Measurements from ENCODE around the gene CISTR.

The CISTR gene

DNA sequence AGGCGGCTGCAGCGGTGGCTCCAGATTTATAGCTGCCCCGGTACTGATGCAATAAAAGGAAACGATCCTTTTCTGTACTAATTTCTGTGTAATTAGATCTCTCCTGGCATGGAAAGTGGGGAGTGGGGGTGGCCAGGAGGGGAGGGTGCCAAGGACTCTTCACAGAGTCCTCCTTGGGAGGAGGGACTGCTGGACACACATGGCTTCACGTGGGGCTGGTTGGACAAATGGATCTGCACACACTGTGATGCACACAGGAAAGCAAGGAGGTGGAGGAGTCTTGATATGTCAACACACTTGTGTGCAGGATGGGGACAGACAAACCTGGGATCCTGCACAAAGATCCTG, 52.1 kb downstream of the CISTR start:
- H3K9me3 ChIP-seq (ENCODE audit: low read depth, low read length), result no peaks in the 10 kb centered on the region
- no peak overlapping the region for H3K27ac ChIP-seq
- no peaks in the 10 kb centered on the region for H3K36me3 ChIP-seq (ENCODE audit: insufficient read depth, low read length)
- TF ChIP-seq FOXP2 (optimal IDR thresholded peaks at IDR 0.05; ENCODE audit: control extremely low read depth, extremely low read length, insufficient read depth) (no peak), POLR2AphosphoS5 (IDR thresholded peaks at IDR 0.05; ENCODE audit: borderline replicate concordance, low read depth, low read length) (no peak), EZH2 (IDR thresholded peaks at IDR 0.05) (no peak)
- no peak overlapping the region for H3K4me3 ChIP-seq
- DNase-seq (ENCODE audit: low read depth, low spot score), result no peak
- no peak overlapping the region for H3K9ac ChIP-seq (ENCODE audit: insufficient read length)

DNA sequence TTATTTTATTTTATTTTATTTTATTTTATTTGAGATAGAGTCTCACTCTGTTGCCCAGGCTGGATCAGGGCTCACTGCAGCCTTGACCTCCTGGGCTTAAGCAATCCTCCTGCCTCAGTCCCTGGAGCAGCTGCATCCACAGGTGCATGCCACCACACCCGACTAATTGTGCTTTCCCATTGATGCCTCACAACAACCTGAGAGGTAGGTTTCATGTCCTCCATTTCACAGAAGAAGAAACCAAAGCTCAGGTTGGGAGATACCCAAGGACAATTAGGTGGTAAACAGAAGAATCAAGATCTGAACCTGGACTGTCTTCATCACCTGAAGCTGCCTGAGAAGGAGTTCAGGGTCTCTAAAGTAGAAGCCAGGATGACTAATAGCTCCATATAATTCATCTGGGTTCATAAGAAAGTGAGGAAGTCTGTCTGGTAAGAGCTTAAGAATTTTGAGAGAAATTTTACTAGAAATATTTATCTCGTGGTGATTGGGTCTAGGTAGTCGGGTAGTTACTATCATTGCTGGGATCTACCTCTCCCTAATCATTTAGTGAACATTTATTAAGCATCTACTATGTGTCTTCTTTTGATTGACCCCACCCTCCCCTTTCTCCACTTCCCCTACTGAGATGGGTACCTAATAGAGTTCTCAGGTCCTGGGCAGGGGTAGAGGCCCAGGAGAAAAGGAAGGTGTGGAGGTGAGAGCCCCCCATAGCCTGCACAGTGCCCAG, 52.7 kb downstream of the CISTR start:
- Histone ChIP-seq H3K27ac (no peak overlapping the region), H3K36me3 (ENCODE audit: insufficient read depth, low read length) (no peaks in the 10 kb centered on the region), H3K4me3 (no peak overlapping the region), H3K9ac (ENCODE audit: insufficient read length) (no peak overlapping the region), H3K9me3 (ENCODE audit: low read depth, low read length) (no peaks in the 10 kb centered on the region)
- no peak for DNase-seq (ENCODE audit: low read depth, low spot score)
- TF ChIP-seq FOXP2 (optimal IDR thresholded peaks at IDR 0.05; ENCODE audit: control extremely low read depth, extremely low read length, insufficient read depth) (no peak), EZH2 (IDR thresholded peaks at IDR 0.05) (no peak)

DNA sequence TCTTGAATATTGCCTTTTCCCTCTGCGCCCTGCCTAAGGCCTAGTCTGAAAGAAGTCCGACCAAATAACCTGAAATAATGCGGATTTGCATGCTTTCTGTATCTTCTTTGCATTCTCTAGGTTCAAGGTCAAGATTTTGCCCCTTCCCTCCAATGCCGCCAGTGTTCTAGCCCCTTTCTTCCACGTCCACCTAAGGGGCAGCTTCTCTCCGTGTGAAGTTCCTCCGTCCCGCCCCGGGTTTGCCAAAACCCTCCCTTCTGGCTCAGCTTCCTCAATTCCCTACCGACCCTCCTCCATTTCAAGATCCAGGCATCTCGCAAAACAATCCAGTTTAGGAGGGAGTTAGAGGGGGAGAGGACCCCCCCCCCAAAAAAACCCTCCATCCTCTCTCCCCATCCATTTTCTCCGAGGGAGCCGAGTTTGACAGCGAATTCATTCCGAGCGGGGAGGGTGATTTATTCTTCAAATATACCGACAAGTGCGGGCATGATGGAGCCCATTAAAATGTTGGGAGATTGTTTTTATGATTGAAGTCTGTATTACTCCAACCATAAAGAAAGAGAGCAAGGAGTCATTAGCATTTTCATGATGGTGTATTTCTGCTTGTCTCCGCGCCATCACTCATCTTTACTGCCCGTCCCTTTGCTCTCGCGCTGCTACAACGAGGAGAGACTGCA, 55.0 kb downstream of the CISTR start:
- H3K36me3 ChIP-seq (ENCODE audit: insufficient read depth, low read length), result no peaks in the 10 kb centered on the region
- TF ChIP-seq EZH2 (IDR thresholded peaks at IDR 0.05), result no peak
- TF ChIP-seq FOXP2 (optimal IDR thresholded peaks at IDR 0.05; ENCODE audit: control extremely low read depth, extremely low read length, insufficient read depth), result no peak
- no peak for TF ChIP-seq POLR2AphosphoS5 (IDR thresholded peaks at IDR 0.05; ENCODE audit: borderline replicate concordance, low read depth, low read length)
- no peak overlapping the region for H3K9ac ChIP-seq (ENCODE audit: insufficient read length)
- no peak overlapping the region for H3K27ac ChIP-seq
- H3K4me3 ChIP-seq, result no peak overlapping the region
- DNase-seq (ENCODE audit: low read depth, low spot score), result no peak
- no peaks in the 10 kb centered on the region for H3K9me3 ChIP-seq (ENCODE audit: low read depth, low read length)

Data from SK-N-MC (cell line).